Measurements from ENCODE around the gene PEX7.
"Not testable (repeated sequence)": the region's sequence is repeated elsewhere in the genome, so short reads cannot be mapped to it uniquely, and the experiment has no call there.

Gene PEX7

DNA sequence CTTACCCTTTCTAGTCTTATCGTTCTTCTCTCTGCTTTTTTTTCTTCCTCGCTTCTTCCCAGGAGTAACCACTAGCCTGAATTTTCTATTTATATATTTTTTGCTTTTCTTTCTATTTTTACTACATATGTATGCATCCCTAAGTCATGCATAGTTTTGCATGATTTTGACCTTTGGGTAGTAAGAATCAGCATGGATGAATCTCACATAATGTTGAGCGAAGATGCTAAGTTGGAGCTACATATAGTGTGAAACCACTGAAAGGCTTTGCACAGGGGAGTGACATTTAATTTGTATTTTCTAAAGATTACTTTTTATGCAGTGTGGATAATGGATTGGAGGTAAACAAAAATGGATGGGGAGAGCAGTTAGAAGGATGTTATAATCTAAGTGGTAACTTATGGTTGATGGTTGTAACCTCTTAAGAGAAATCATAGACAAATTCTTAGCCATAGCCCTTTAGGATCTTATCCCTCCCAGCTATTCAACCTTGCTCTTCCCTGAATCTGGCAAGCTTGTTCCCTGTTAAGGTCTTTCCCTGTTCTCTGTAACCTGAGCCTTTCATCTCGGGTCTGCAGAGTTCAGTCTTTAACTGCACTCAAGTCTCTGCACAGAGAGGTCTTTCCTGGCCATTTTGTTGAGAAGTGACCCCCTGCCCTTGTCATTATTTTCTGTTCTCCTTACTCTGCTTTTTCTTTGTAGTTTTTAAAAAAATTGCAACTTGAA, 18.0 kb downstream of the PEX7 start:
- no peaks in the 10 kb centered on the region for H3K27me3 Mint-ChIP-seq (ENCODE audit: low read depth)
- no peak overlapping the region for H3K27ac Mint-ChIP-seq
- H3K9me3 Mint-ChIP-seq = no peaks in the 10 kb centered on the region
- peaks cover 16% of the 10 kb centered on the region for H3K36me3 Mint-ChIP-seq (ENCODE audit: low read depth)
- no peak overlapping the region for H3K4me3 Mint-ChIP-seq
- no peak for TF ChIP-seq CTCF (IDR thresholded peaks at IDR 0.05; ENCODE audit: unreplicated experiment in 3 of 3)
- H3K4me1 Mint-ChIP-seq = peaks cover 18% of the 10 kb centered on the region

DNA sequence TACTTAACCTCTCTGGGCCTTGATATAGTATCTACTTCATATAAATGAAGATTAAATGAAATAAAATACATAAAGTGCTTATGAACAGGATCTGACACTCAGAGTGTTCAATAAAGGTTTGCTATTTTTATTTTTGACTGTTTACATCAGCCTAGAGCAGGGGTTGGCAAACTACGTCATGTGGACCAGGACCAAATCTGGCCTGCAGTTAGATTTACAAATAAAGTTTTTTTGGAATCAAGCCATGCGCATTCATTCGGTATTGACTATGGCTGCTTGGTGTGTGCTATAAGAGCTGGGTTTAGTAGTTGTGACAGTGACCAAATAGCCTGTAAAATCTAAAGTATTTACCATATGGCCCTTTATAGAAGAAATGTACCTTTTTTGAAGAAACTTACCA, 20.8 kb downstream of the PEX7 start:
- Mint-ChIP-seq H3K27me3 (ENCODE audit: low read depth) (no peaks in the 10 kb centered on the region), H3K4me1 (peaks cover 18% of the 10 kb centered on the region), H3K27ac (no peak overlapping the region), H3K4me3 (no peak overlapping the region), H3K9me3 (peaks cover 4% of the 10 kb centered on the region), H3K36me3 (ENCODE audit: low read depth) (peaks cover 30% of the 10 kb centered on the region)
- no peak for TF ChIP-seq CTCF (IDR thresholded peaks at IDR 0.05; ENCODE audit: unreplicated experiment in 3 of 3)

- Mint-ChIP-seq H3K4me1 (peaks cover 4% of the 10 kb centered on the region), H3K9me3 (peaks cover 25% of the 10 kb centered on the region), H3K27me3 (ENCODE audit: low read depth) (no peaks in the 10 kb centered on the region), H3K4me3 (no peak overlapping the region), H3K36me3 (ENCODE audit: low read depth) (peaks cover 56% of the 10 kb centered on the region), H3K27ac (no peak overlapping the region)
- TF ChIP-seq CTCF (IDR thresholded peaks at IDR 0.05; ENCODE audit: unreplicated experiment in 3 of 3) = peak; percentile 52 to 73 (median 55)
These were observed 23.7 kb downstream of the PEX7 start for GRCh38 chr6:136846046-136846445.

DNA sequence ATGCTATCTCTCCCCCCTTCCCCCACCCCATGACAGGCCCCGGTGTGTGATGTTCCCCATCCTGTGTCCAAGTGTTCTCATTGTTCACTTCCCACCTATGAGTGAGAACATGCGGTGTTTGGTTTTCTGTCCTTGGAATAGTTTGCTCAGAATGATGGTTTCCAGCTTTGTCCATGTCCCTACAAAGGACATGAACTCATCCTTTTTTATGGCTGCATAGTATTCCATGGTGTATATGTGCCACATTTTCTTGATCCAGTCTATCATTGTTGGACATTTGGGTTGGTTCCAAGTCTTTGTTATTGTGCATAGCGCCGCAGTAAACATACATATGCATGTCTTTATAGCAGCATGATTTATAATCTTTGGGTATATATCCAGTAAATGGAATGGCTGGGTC, 24.1 kb downstream of the PEX7 start:
- not testable (repeated sequence) for H3K27me3 Mint-ChIP-seq (ENCODE audit: low read depth); H3K27ac Mint-ChIP-seq; H3K4me1 Mint-ChIP-seq; H3K4me3 Mint-ChIP-seq
- peaks cover 25% of the 10 kb centered on the region for H3K9me3 Mint-ChIP-seq
- H3K36me3 Mint-ChIP-seq (ENCODE audit: low read depth) = peaks cover 56% of the 10 kb centered on the region

DNA sequence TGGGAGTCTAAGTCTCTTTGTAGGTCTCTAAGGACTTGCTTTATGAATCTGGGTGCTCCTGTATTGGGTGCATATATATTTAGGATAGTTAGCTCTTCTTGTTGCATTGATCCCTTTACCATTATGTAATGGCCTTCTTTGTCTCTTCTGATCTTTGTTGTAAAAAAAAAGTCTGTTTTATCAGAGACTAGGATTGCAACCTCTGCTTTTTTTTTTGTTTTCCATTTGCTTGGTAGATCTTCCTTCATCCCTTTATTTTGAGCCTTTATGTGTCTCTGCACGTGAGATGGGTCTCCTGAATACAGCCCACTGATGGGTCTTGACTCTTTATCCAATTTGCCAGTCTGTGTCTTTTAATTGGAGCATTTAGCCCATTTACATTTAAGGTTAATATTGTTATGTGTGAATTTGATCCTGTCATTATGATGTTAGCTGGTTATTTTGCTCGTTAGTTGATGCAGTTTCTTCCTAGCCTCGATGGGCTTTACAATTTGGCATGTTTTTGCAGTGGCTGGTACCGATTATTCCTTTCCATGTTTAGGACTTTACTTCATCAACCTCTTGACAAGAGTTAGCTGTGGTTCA, 27.7 kb downstream of the PEX7 start:
- H3K36me3 Mint-ChIP-seq (ENCODE audit: low read depth) = peaks cover 60% of the 10 kb centered on the region
- H3K4me3 Mint-ChIP-seq; H3K27ac Mint-ChIP-seq; H3K4me1 Mint-ChIP-seq; H3K27me3 Mint-ChIP-seq (ENCODE audit: low read depth): not testable (repeated sequence)
- H3K9me3 Mint-ChIP-seq = peaks cover 29% of the 10 kb centered on the region

- Mint-ChIP-seq H3K4me1 (no peaks in the 10 kb centered on the region), H3K9me3 (no peaks in the 10 kb centered on the region), H3K27me3 (ENCODE audit: low read depth) (no peaks in the 10 kb centered on the region), H3K27ac (no peak overlapping the region), H3K4me3 (no peak overlapping the region), H3K36me3 (ENCODE audit: low read depth) (peaks cover 18% of the 10 kb centered on the region)
- TF ChIP-seq CTCF (IDR thresholded peaks at IDR 0.05; ENCODE audit: unreplicated experiment in 3 of 3) = no peak
These were observed 37.0 kb downstream of the PEX7 start for GRCh38 chr6:136859430-136859829.

DNA sequence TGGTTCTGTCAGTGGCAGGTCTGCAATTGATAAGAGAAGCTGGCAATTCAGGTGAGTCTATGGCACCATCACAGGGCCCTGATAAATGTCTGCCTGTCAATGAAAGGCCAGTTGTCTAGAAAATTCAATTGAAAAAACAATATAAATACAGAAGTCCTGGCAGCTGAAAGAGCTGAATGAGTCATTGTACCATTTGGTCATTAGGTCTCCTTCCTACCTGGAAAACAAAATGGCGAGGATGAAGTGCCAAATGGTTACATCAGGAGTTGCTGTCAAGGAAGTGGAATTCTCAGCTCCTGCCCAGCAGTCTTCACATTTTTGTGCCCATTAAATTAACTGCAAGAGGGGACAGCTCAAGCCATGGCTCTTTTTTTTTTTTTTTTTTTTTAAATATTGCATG, 37.7 kb downstream of the PEX7 start:
- Mint-ChIP-seq H3K4me1 (no peaks in the 10 kb centered on the region), H3K4me3 (no peak overlapping the region), H3K27ac (no peak overlapping the region), H3K27me3 (ENCODE audit: low read depth) (no peaks in the 10 kb centered on the region), H3K36me3 (ENCODE audit: low read depth) (peaks cover 14% of the 10 kb centered on the region), H3K9me3 (no peaks in the 10 kb centered on the region)
- TF ChIP-seq CTCF (IDR thresholded peaks at IDR 0.05; ENCODE audit: unreplicated experiment in 3 of 3) = no peak

Data from nephron (organoid).